K562 (cell line): Measurements from ENCODE around the gene DIS3L. TPM values are rescaled to one million over a fixed set of nuclear protein-coding genes. Genes with fewer than 3 reads are reported as not detected.

ENCODE experiments used
- CBX3 ChIP-seq, 2 experiments: IDR thresholded peaks; 1 replicate in 1 of 2; 2 replicates in 1 of 2; pipeline ENCODE4 v1.6.1; 2012; ENCODE audit warnings: inconsistent platforms in 2 of 2, low read length in 2 of 2, borderline replicate concordance in 1 of 2, control low read depth in 1 of 2
- ESRRA ChIP-seq: fragments of 450-650 bp; IDR thresholded peaks from 2 replicates; pipeline ENCODE4 v1.6.1; 2014; ENCODE audit warnings: low read depth, mild to moderate bottlenecking, moderate library complexity, borderline replicate concordance
- IFI16 ChIP-seq: fragments of 250-450 bp; sonication (Bioruptor Pico); IDR thresholded peaks from 2 replicates; pipeline ENCODE4 v2.1.2; 2022; ENCODE audit warnings: mild to moderate bottlenecking, inconsistent platforms
- ILF3 ChIP-seq: fragments of 450-650 bp; IDR thresholded peaks from 2 replicates; pipeline ENCODE4 v1.6.1; 2018; ENCODE audit warnings: antibody characterized with exemption, mild to moderate bottlenecking, moderate library complexity, borderline replicate concordance
- IRF2 ChIP-seq: sonication (generic); formaldehyde crosslinking; IDR thresholded peaks from 2 replicates; pipeline ENCODE4 v1.8.1; 2022; ENCODE audit warnings: mild to moderate bottlenecking, missing genetic modification reagents
- MTA3 ChIP-seq: fragments of 450-650 bp; formaldehyde crosslinking; IDR thresholded peaks from 2 replicates; pipeline ENCODE4 v1.6.1; 2017; ENCODE audit warnings: mild to moderate bottlenecking, borderline replicate concordance
- MYBL2 ChIP-seq, 2 experiments: fragments of 450-650 bp in 1 of 2; sonication (generic) in 1 of 2; formaldehyde crosslinking in 1 of 2; IDR thresholded peaks; 2 replicates each; pipeline versions ENCODE4 v1.6.1 to v1.8.1; 2017 to 2022; ENCODE audit warnings: borderline replicate concordance in 1 of 2, inconsistent platforms in 1 of 2, low read depth in 1 of 2, mild to moderate bottlenecking in 1 of 2, missing genetic modification reagents in 1 of 2, moderate library complexity in 1 of 2
- NR2F6 ChIP-seq: fragments of 450-650 bp; formaldehyde crosslinking; IDR thresholded peaks from 2 replicates; pipeline ENCODE4 v1.4.0; 2020; ENCODE audit warnings: mild to moderate bottlenecking
- PTTG1 ChIP-seq: fragments of 450-650 bp; IDR thresholded peaks from 2 replicates; pipeline ENCODE4 v1.6.1; 2016; ENCODE audit warnings: low read depth, mild to moderate bottlenecking, missing genetic modification characterization, missing compliant biosample characterization
- RNF219 ChIP-seq: fragments of 250-450 bp; sonication (Bioruptor Pico); IDR thresholded peaks from 2 replicates; pipeline ENCODE4 v1.5.0; 2022; ENCODE audit warnings: mild to moderate bottlenecking
- SAFB ChIP-seq: fragments of 200-400 bp; formaldehyde crosslinking; IDR thresholded peaks from 2 replicates; pipeline ENCODE4 v1.6.1; 2017; ENCODE audit warnings: low read depth, low read length, borderline replicate concordance
- SNIP1 ChIP-seq: fragments of 450-650 bp; IDR thresholded peaks from 2 replicates; pipeline ENCODE4 v1.7.1; 2017; ENCODE audit warnings: low read depth, mild to moderate bottlenecking
- SRSF9 ChIP-seq: fragments of 200-400 bp; formaldehyde crosslinking; IDR thresholded peaks from 2 replicates; pipeline ENCODE4 v1.6.1; 2017; ENCODE audit warnings: low read depth, low read length, borderline replicate concordance
- TCF15 ChIP-seq: fragments of 250-450 bp; sonication (Bioruptor Pico); IDR thresholded peaks from 2 replicates; pipeline ENCODE4 v1.8.0; 2022; ENCODE audit warnings: moderate library complexity, mild to moderate bottlenecking, inconsistent platforms
- TGIF2 ChIP-seq: sonication (generic); formaldehyde crosslinking; IDR thresholded peaks from 2 replicates; pipeline ENCODE4 v1.8.1; 2022; ENCODE audit warnings: mild to moderate bottlenecking, missing genetic modification reagents, moderate library complexity
- THRA ChIP-seq: fragments of 450-650 bp; IDR thresholded peaks from 2 replicates; pipeline ENCODE4 v1.6.1; 2017; ENCODE audit warnings: mild to moderate bottlenecking, moderate library complexity
- TOE1 ChIP-seq, 2 experiments: fragments of 450-650 bp in 1 of 2; sonication (generic) in 1 of 2; formaldehyde crosslinking in 1 of 2; IDR thresholded peaks; 2 replicates each; pipeline versions ENCODE4 v1.7.1 to v1.8.0; 2016 to 2022; ENCODE audit warnings: borderline replicate concordance in 2 of 2, mild to moderate bottlenecking in 2 of 2, antibody characterized with exemption in 1 of 2, inconsistent platforms in 1 of 2, low read depth in 1 of 2, missing genetic modification reagents in 1 of 2, moderate library complexity in 1 of 2
- ZNF263 ChIP-seq: sonication (generic); formaldehyde crosslinking; IDR thresholded peaks from 2 replicates; pipeline ENCODE4 v1.8.0; 2022; ENCODE audit warnings: mild to moderate bottlenecking, missing genetic modification reagents, borderline replicate concordance
- ZNF324 ChIP-seq: fragments of 250-450 bp; sonication (Bioruptor Pico); IDR thresholded peaks from 2 replicates; pipeline ENCODE4 v1.4.0; 2020; ENCODE audit warnings: mild to moderate bottlenecking
- ZNF398 ChIP-seq: fragments of 250-450 bp; sonication (Bioruptor Pico); IDR thresholded peaks from 2 replicates; pipeline ENCODE4 v1.8.0; 2021; ENCODE audit warnings: moderate library complexity, mild to moderate bottlenecking, inconsistent platforms
- polyA plus RNA-seq, 8 experiments: library from polyadenylated mRNA; depleted of rRNA in 4 of 8; stranded (reverse) in 5 of 8; unstranded in 3 of 8; fragments of >200 nt; fragmentation: Nextera tagmentation in 2 of 8; fragmentation: Illumina TruSeq in 1 of 8; extraction: Ambion mirVana in 2 of 8; extraction: Trizol in 1 of 8; gene quantifications; 2 replicates each; pipeline versions ENCODE4 v1.2.1 to v1.2.3, GENCODE V29; 2011 to 2014; ENCODE audit warnings: inconsistent platforms in 1 of 8, missing spikeins in 1 of 8
- total RNA-seq, 7 experiments: library from RNA; depleted of rRNA in 6 of 7; stranded (reverse); fragments of >200 nt in 6 of 7; fragmentation: Illumina TruSeq in 2 of 7; extraction: Trizol in 2 of 7; gene quantifications; 2 replicates each; pipeline versions ENCODE4 v1.2.1 to v1.2.3, GENCODE V29; 2011 to 2021; ENCODE audit warnings: low replicate concordance in 1 of 7

DIS3L gene
- total and polyA plus RNA-seq, 9 of the 15 experiments (the other 6 are each of a cell fraction or from before 2014, with no cell fraction given), result 5.9 to 34.6 (median 16.9) TPM

- TF ChIP-seq TGIF2 (CRISPR knock-in tag), result no peak; the same call in 1 of the 2 replicates
- no peak for TF ChIP-seq TCF15 (CRISPR knock-in tag)
- no peak for TF ChIP-seq SNIP1
- no peak for TF ChIP-seq MYBL2 (IDR thresholded peaks at IDR 0.05; ENCODE audit: low read depth)
- TF ChIP-seq MYBL2 (CRISPR knock-in tag; IDR thresholded peaks at IDR 0.05; ENCODE audit: borderline replicate concordance), result no peak
- TF ChIP-seq THRA, result no peak
- TF ChIP-seq SAFB, result no peak
- TF ChIP-seq NR2F6 (CRISPR knock-in tag), result no peak
- TF ChIP-seq ILF3, result no peak
- no peak for TF ChIP-seq IFI16 (CRISPR knock-in tag)
- TF ChIP-seq ZNF324 (CRISPR knock-in tag), result no peak
- TF ChIP-seq SRSF9, result no peak
- no peak for TF ChIP-seq IRF2 (CRISPR knock-in tag)
- no peak for TF ChIP-seq RNF219
- peak; percentile 61; the same call in 1 of the 2 replicates for TF ChIP-seq ZNF263 (CRISPR knock-in tag)
- TF ChIP-seq ZNF398 (CRISPR knock-in tag), result no peak
- no peak for TF ChIP-seq ESRRA
- 0 out of 3 replicates have a peak, but pooled peaks of 1 of the 2 experiments have one; percentile 10 for TF ChIP-seq CBX3 (IDR thresholded peaks at IDR 0.05; ENCODE audit: borderline replicate concordance in 1 of 2, low read length in 2 of 2)
- TF ChIP-seq TOE1 (IDR thresholded peaks at IDR 0.05; ENCODE audit: borderline replicate concordance), result peak; percentile 74; the same call in 1 of the 2 replicates
- no peak for TF ChIP-seq TOE1 (CRISPR knock-in tag; IDR thresholded peaks at IDR 0.05; ENCODE audit: borderline replicate concordance, low read depth)
- no peak for TF ChIP-seq PTTG1 (tag)
- TF ChIP-seq MTA3, result peak; percentile 52; the same call in 1 of the 2 replicates
Observed at GRCh38 chr15:66356359-66357236, 63.2 kb downstream of the DIS3L start, which contains the start of gene TIPIN (continued).
